ENCODE measurements around the gene RETSAT.

RETSAT gene

GRCh38 chr2:85354286-85355072 is at the start of gene RETSAT, which contains the start of gene ELMOD3:
Gene RETSAT, minus strand, starts transcription at chr2:85354528. Its CDS starts 21 bp downstream, at chr2:85354507.
Gene ELMOD3, plus strand, starts transcription at chr2:85354769. Its CDS starts 2,430 bp downstream, at chr2:85357199.
- no peaks in the 10 kb centered on the region for H3K9me3 ChIP-seq (ENCODE audit: insufficient read depth, low read length)
- peaks cover 10% of the 10 kb centered on the region for H3K4me1 ChIP-seq (ENCODE audit: low read length)

GRCh38 chr2:85401844-85402243 is 47.5 kb upstream of the RETSAT start:
- Histone ChIP-seq H3K9me3 (ENCODE audit: insufficient read depth, low read length) (no peaks in the 10 kb centered on the region), H2AFZ (ENCODE audit: low read depth, low read length) (no peak overlapping the region), H3K4me1 (ENCODE audit: low read length) (peaks cover 6% of the 10 kb centered on the region; the same call in 1 of the 2 replicates), H3K4me3 (ENCODE audit: low read length) (no peak overlapping the region), H3K9ac (ENCODE audit: low read length) (no peak overlapping the region), H3K27me3 (ENCODE audit: low read depth, low read length) (no peaks in the 10 kb centered on the region), H3K36me3 (replicated peaks; ENCODE audit: low read depth, low read length) (no peaks in the 10 kb centered on the region), H3K4me2 (ENCODE audit: low read length) (no peak overlapping the region), H4K20me1 (ENCODE audit: insufficient read depth, low read length) (no peaks in the 10 kb centered on the region), H3K79me2 (ENCODE audit: low read length) (no peaks in the 10 kb centered on the region), H3K27ac (ENCODE audit: low read length) (no peak overlapping the region)
- TF ChIP-seq EZH2phosphoT487 (IDR thresholded peaks at IDR 0.05; ENCODE audit: low read depth), result no peak
- TF ChIP-seq, protein P1, sequence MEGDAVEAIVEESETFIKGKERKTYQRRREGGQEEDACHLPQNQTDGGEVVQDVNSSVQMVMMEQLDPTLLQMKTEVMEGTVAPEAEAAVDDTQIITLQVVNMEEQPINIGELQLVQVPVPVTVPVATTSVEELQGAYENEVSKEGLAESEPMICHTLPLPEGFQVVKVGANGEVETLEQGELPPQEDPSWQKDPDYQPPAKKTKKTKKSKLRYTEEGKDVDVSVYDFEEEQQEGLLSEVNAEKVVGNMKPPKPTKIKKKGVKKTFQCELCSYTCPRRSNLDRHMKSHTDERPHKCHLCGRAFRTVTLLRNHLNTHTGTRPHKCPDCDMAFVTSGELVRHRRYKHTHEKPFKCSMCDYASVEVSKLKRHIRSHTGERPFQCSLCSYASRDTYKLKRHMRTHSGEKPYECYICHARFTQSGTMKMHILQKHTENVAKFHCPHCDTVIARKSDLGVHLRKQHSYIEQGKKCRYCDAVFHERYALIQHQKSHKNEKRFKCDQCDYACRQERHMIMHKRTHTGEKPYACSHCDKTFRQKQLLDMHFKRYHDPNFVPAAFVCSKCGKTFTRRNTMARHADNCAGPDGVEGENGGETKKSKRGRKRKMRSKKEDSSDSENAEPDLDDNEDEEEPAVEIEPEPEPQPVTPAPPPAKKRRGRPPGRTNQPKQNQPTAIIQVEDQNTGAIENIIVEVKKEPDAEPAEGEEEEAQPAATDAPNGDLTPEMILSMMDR (IDR thresholded peaks at IDR 0.05; ENCODE audit: low read depth, low read length), result no peak

More at GRCh38 chr2:85354286-85355072, at the start of gene RETSAT, which contains the start of gene ELMOD3:
- H3K9ac ChIP-seq (ENCODE audit: low read length), result peak within 1 kb of the TSS; percentile 92
- peak within 1 kb of the TSS; percentile 98 for H2AFZ ChIP-seq (ENCODE audit: low read depth, low read length)
- TF ChIP-seq, protein P1 (IDR thresholded peaks at IDR 0.05; ENCODE audit: low read depth, low read length), result no peak
- no peak for TF ChIP-seq EZH2phosphoT487 (IDR thresholded peaks at IDR 0.05; ENCODE audit: low read depth)
- H3K79me2 ChIP-seq (ENCODE audit: low read length), result peaks cover 28% of the 10 kb centered on the region
- H4K20me1 ChIP-seq (ENCODE audit: insufficient read depth, low read length), result no peaks in the 10 kb centered on the region
- peaks cover 19% of the 10 kb centered on the region for H3K36me3 ChIP-seq (replicated peaks; ENCODE audit: low read depth, low read length)
- no peaks in the 10 kb centered on the region for H3K27me3 ChIP-seq (ENCODE audit: low read depth, low read length)
- H3K27ac ChIP-seq (ENCODE audit: low read length), result peak within 1 kb of the TSS; percentile 28
- H3K4me3 ChIP-seq (ENCODE audit: low read length), result peak within 1 kb of the TSS; percentile 94
- peak within 1 kb of the TSS; percentile 96 for H3K4me2 ChIP-seq (ENCODE audit: low read length)

GRCh38 chr2:85401464-85401805 is 47.1 kb upstream of the RETSAT start:
- Histone ChIP-seq H3K9me3 (ENCODE audit: insufficient read depth, low read length) (no peaks in the 10 kb centered on the region), H3K27ac (ENCODE audit: low read length) (no peak overlapping the region), H2AFZ (ENCODE audit: low read depth, low read length) (no peak overlapping the region), H4K20me1 (ENCODE audit: insufficient read depth, low read length) (no peaks in the 10 kb centered on the region), H3K79me2 (ENCODE audit: low read length) (no peaks in the 10 kb centered on the region), H3K36me3 (replicated peaks; ENCODE audit: low read depth, low read length) (no peaks in the 10 kb centered on the region), H3K4me2 (ENCODE audit: low read length) (no peak overlapping the region), H3K4me3 (ENCODE audit: low read length) (no peak overlapping the region), H3K27me3 (ENCODE audit: low read depth, low read length) (no peaks in the 10 kb centered on the region), H3K9ac (ENCODE audit: low read length) (no peak overlapping the region), H3K4me1 (ENCODE audit: low read length) (peaks cover 8% of the 10 kb centered on the region; the same call in 1 of the 2 replicates)
- TF ChIP-seq EZH2phosphoT487 (IDR thresholded peaks at IDR 0.05; ENCODE audit: low read depth), result no peak
- TF ChIP-seq, protein P1 (IDR thresholded peaks at IDR 0.05; ENCODE audit: low read depth, low read length), result no peak

All from OCI-LY3 (cell line).